Activated CD8-positive, alpha-beta T cell treated with anti-CD3 and anti-CD28 coated beads for 36 hours (primary cell): ENCODE data around the gene DSG3. TPM values are rescaled to one million over a fixed set of nuclear protein-coding genes. Genes with fewer than 3 reads are reported as not detected.

ENCODE experiments used
- ATAC-seq: fragments of 200-7000 bp; cut with Tn5 transposase; one replicate; pipeline ENCODE4 v1.10.0; 2021; ENCODE audit warnings: mild to moderate bottlenecking, moderate library complexity
- CTCF ChIA-PET: fragments of 350-600 bp; sonication (Branson Sonifier 250); formaldehyde crosslinking; loops from one replicate; lab custom pipeline; 2021; ENCODE audit warnings: antibody characterized with exemption; lab: Charles Lee
- POLR2A ChIA-PET: fragments of 350-600 bp; sonication (Branson Sonifier 250); formaldehyde crosslinking; loops from one replicate; lab custom pipeline; 2021; ENCODE audit warnings: antibody characterized with exemption; lab: Charles Lee
- DNase-seq: peaks from one replicate; pipeline ENCODE4 v3.0.0-alpha.2; 2020
- H3K27ac Mint-ChIP-seq: one replicate; pipeline ENCODE4 v1.8.0; 2021; ENCODE audit warnings: mild to moderate bottlenecking, mixed read lengths
- H3K27me3 Mint-ChIP-seq: one replicate; pipeline ENCODE4 v1.8.0; 2021; ENCODE audit warnings: mixed read lengths
- H3K36me3 Mint-ChIP-seq: one replicate; pipeline ENCODE4 v1.8.0; 2021; ENCODE audit warnings: low read depth, mixed read lengths
- H3K4me1 Mint-ChIP-seq: one replicate; pipeline ENCODE4 v1.8.0; 2021; ENCODE audit warnings: low read depth, mixed read lengths
- H3K4me3 Mint-ChIP-seq: one replicate; pipeline ENCODE4 v1.8.0; 2021; ENCODE audit warnings: mild to moderate bottlenecking, moderate library complexity, mixed read lengths
- H3K9me3 Mint-ChIP-seq: one replicate; pipeline ENCODE4 v1.8.0; 2021; ENCODE audit warnings: mixed read lengths
- CTCF ChIP-seq: fragments of 200-600 bp; IDR thresholded peaks from one replicate; pipeline ENCODE4 v1.8.0; 2022; ENCODE audit warnings: antibody characterized with exemption, mild to moderate bottlenecking
- intact Hi-C: fragments of 100-400 bp; cut with micrococcal nuclease; formaldehyde crosslinking; loops from one replicate; pipeline ENCODE4 v1.10.0; 2022
- total RNA-seq, 2 experiments: library from RNA; stranded (reverse); gene quantifications; one replicate each; pipeline ENCODE4 v1.2.3, GENCODE V29; 2021

Gene DSG3
- total RNA-seq, 2 experiments from 2014 or later: not detected

- intact Hi-C loops: no loop called here
- Mint-ChIP-seq H3K36me3 (no peaks in the 10 kb centered on the region), H3K4me1 (no peaks in the 10 kb centered on the region), H3K27me3 (no peaks in the 10 kb centered on the region), H3K4me3 (no peak overlapping the region), H3K9me3 (no peaks in the 10 kb centered on the region), H3K27ac (no peak overlapping the region)
- ChIA-PET POLR2A (no interaction called here), CTCF (no interaction called here)
- no peak for ATAC-seq
- DNase-seq: no peak
- no peak for TF ChIP-seq CTCF
Observed at GRCh38 chr18:31450409-31450808, 2.9 kb downstream of the DSG3 start.

GRCh38 chr18:31451625-31452024 lies 4.1 kb downstream of the DSG3 start:
- no peaks in the 10 kb centered on the region for H3K27me3 Mint-ChIP-seq
- TF ChIP-seq CTCF: no peak
- CTCF ChIA-PET: no interaction called here
- H3K4me3 Mint-ChIP-seq: no peak overlapping the region
- no peaks in the 10 kb centered on the region for H3K4me1 Mint-ChIP-seq
- ATAC-seq (no peak), DNase-seq (no peak)
- intact Hi-C loops: no loop called here
- H3K36me3 Mint-ChIP-seq: no peaks in the 10 kb centered on the region
- no peaks in the 10 kb centered on the region for H3K9me3 Mint-ChIP-seq
- POLR2A ChIA-PET: no interaction called here
- H3K27ac Mint-ChIP-seq: no peak overlapping the region

GRCh38 chr18:31454066-31454708 lies 6.6 kb downstream of the DSG3 start:
- H3K27me3 Mint-ChIP-seq: no peaks in the 10 kb centered on the region
- no peaks in the 10 kb centered on the region for H3K36me3 Mint-ChIP-seq
- ChIA-PET POLR2A (no interaction called here), CTCF (no interaction called here)
- intact Hi-C loops: no loop called here
- H3K27ac Mint-ChIP-seq: no peak overlapping the region
- H3K9me3 Mint-ChIP-seq: no peaks in the 10 kb centered on the region
- TF ChIP-seq CTCF: no peak
- ATAC-seq (no peak), DNase-seq (no peak)
- H3K4me3 Mint-ChIP-seq: no peak overlapping the region
- H3K4me1 Mint-ChIP-seq: no peaks in the 10 kb centered on the region

GRCh38 chr18:31469629-31470028 lies 22.1 kb downstream of the DSG3 start:
- ChIA-PET POLR2A (no interaction called here), CTCF (no interaction called here)
- no peak overlapping the region for H3K27ac Mint-ChIP-seq
- ATAC-seq (no peak), DNase-seq (no peak)
- intact Hi-C loops: no loop called here
- H3K27me3 Mint-ChIP-seq: no peaks in the 10 kb centered on the region
- H3K4me3 Mint-ChIP-seq: no peak overlapping the region
- no peaks in the 10 kb centered on the region for H3K9me3 Mint-ChIP-seq
- TF ChIP-seq CTCF: no peak
- no peaks in the 10 kb centered on the region for H3K4me1 Mint-ChIP-seq
- no peaks in the 10 kb centered on the region for H3K36me3 Mint-ChIP-seq

GRCh38 chr18:31478688-31479087 lies 31.1 kb downstream of the DSG3 start:
- Mint-ChIP-seq H3K36me3 (no peaks in the 10 kb centered on the region), H3K4me1 (no peaks in the 10 kb centered on the region), H3K27me3 (peaks cover 1% of the 10 kb centered on the region), H3K9me3 (no peaks in the 10 kb centered on the region), H3K4me3 (no peak overlapping the region), H3K27ac (no peak overlapping the region)
- POLR2A ChIA-PET: interaction anchor here (1.1 kb wide), 1 partner anchor 15 kb away, joined by 3 read pairs; no protein-coding TSS in a partner anchor
- ATAC-seq (no peak), DNase-seq (no peak)
- intact Hi-C loops: no loop called here
- no peak for TF ChIP-seq CTCF
- CTCF ChIA-PET: interaction anchor here (0.8 kb wide), 1 partner anchor 45 kb away, joined by 3 read pairs; no protein-coding TSS in a partner anchor
